Astrocyte of the cerebellum (primary cell): ENCODE measurements around the gene EFNA1.

ENCODE experiments used
- DNase-seq: peaks from one replicate; pipeline ENCODE4 v3.0.0-alpha.2; 2011; ENCODE audit warnings: low read depth
- H3K4me3 ChIP-seq: 2 replicates; pipeline ENCODE4 v1.5.1; 2011; ENCODE audit warnings: mild to moderate bottlenecking, low read depth, low read length, moderate library complexity
- CTCF ChIP-seq: IDR thresholded peaks from 2 replicates; pipeline ENCODE4 v1.5.1; 2012; ENCODE audit warnings: low read length, low read depth, moderate library complexity, mild to moderate bottlenecking; ENCODE audit errors: missing control alignments
- in situ Hi-C: cut with HindIII; loops from 2 replicates; pipeline ENCODE4 v1.10.0; 2017; ENCODE audit warnings: low sequenced_read_pairs

EFNA1 gene

GRCh38 chr1:155085504-155086127, 42.1 kb upstream of the EFNA1 start:
- peak overlapping the region; percentile 53 for H3K4me3 ChIP-seq
- DNase-seq = no peak
- no peak for TF ChIP-seq CTCF
- in situ Hi-C loops = no loop called here

GRCh38 chr1:155086128-155086741, 41.4 kb upstream of the EFNA1 start:
- no peak for DNase-seq
- no peak overlapping the region for H3K4me3 ChIP-seq
- TF ChIP-seq CTCF = peak; percentile 89
- in situ Hi-C loops = no loop called here

- no peak overlapping the region for H3K4me3 ChIP-seq
- TF ChIP-seq CTCF = no peak
- in situ Hi-C loops = no loop called here
- DNase-seq = no peak
These were observed 40.7 kb upstream of the EFNA1 start for GRCh38 chr1:155086856-155087535.

- TF ChIP-seq CTCF = peak; percentile 97
- H3K4me3 ChIP-seq = no peak overlapping the region
- in situ Hi-C loops = loop anchor here (10.0 kb wide), 1 partner anchor 73 kb away; no protein-coding TSS in a partner anchor
- peak; percentile 31 for DNase-seq
These were observed 36.3 kb upstream of the EFNA1 start for GRCh38 chr1:155091071-155092051.

GRCh38 chr1:155092131-155092530, 35.5 kb upstream of the EFNA1 start:
- H3K4me3 ChIP-seq = no peak overlapping the region
- DNase-seq = no peak
- TF ChIP-seq CTCF = no peak
- in situ Hi-C loops = loop anchor here (10.0 kb wide), 1 partner anchor 73 kb away; no protein-coding TSS in a partner anchor

GRCh38 chr1:155092641-155093040, 35.0 kb upstream of the EFNA1 start:
- TF ChIP-seq CTCF = no peak
- no peak for DNase-seq
- in situ Hi-C loops = loop anchor here (10.0 kb wide), 1 partner anchor 72 kb away; no protein-coding TSS in a partner anchor
- H3K4me3 ChIP-seq = no peak overlapping the region
